Heart left ventricle (tissue), 13 donors: Measurements from ENCODE around the gene HLA-E.
"Not testable (repeated sequence)": the region's sequence is repeated elsewhere in the genome, so short reads cannot be mapped to it uniquely, and the experiment has no call there.

Experiments
- CTCF ChIP-seq, 12 donors: fragments of 200-600 bp; sonication (generic) in 4 of 12; IDR thresholded peaks; one replicate each; pipeline versions ENCODE4 v1.5.0 to v1.8.0; 2018 to 2022; ENCODE audit warnings: antibody characterized with exemption in 12 of 12, mild to moderate bottlenecking in 5 of 12
- POLR2A ChIP-seq, 2 donors: fragments of 450-650 bp; IDR thresholded peaks; one replicate each; pipeline ENCODE4 v1.6.1; 2017; ENCODE audit warnings: antibody characterized with exemption in 2 of 2, mild to moderate bottlenecking in 2 of 2, moderate library complexity in 2 of 2
- donor health status: ischemic (EF 13 %, LVEDD 7.1; RV severe dilation, severe dysfunction).
- donor health status: DM: no; HTN: yes; CAD: no.
- donor health status: DM: no; HTN: no; CAD: no.
- donor health status: ischemic (EF 25% LVEDD 6.9; RV normal size, moderate dysfunction).
- donor health status: ischemic (EF 25% LVEDD 5.7; RV mildly dilated, moderate dysfunction).
- donor health status: ischemic (EF 35%, LVEDD 5.7; RV mildly dilated, moderate dysfunction).
- donor health status: nonischemic (EF 11% LVEDD 7.7; RV severe dilation, severe dysfunction).
- donor health status: DM: yes; HTN: yes; CAD: no.
- donor health status: PGD.
- donor health status: ischemic (EF 29% LVEDD 5.4; RV normal size, mild dysfunction).
- donor health status: nonischemic (EF 23%, LVEDD 6.1; RV moderate dilation, normal function).

- not testable (repeated sequence) for TF ChIP-seq CTCF, POLR2A (IDR thresholded peaks at IDR 0.05)
Observed at GRCh38 chr6:30491291-30491953, 2.1 kb downstream of the HLA-E start.
